GM21529 (cell line): Measurements from ENCODE around the gene PPP2R3A.
"Not testable (repeated sequence)": the region's sequence is repeated elsewhere in the genome, so short reads cannot be mapped to it uniquely, and the experiment has no call there.

Experiments
- ATAC-seq: cut with Tn5 transposase; IDR thresholded peaks from one replicate; pipeline ENCODE4 v1.9.1; 2021; ENCODE audit not compliant: unreplicated experiment

PPP2R3A gene

GRCh38 chr3:136083641-136084382, 118.3 kb downstream of the PPP2R3A start:
- ATAC-seq: not testable (repeated sequence)

- not testable (repeated sequence) for ATAC-seq
These were observed 119.5 kb downstream of the PPP2R3A start for GRCh38 chr3:136085067-136085466.

DNA sequence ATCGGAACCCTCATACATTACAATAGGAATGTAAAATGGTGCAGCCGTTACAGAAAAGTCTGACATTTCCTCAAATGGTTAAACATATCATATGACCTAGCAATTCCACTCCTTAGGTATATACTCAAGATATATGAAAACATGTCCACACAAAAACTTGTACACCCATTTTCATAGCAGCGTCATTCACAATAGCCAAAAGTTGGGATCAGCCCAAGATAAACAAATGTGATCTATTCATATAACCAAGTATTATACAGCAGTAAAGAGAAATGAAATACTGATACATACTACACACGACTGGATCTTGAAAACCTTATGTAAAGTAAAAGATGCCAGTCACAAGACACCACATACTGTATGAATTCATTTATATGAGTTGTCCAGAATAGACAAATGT, 128.2 kb downstream of the PPP2R3A start:
- no peak for ATAC-seq

GRCh38 chr3:136105044-136105443, 139.5 kb downstream of the PPP2R3A start:
- no peak for ATAC-seq

- no peak for ATAC-seq
These were observed 140.6 kb downstream of the PPP2R3A start for GRCh38 chr3:136106101-136106500.

GRCh38 chr3:136109499-136109898, 144.0 kb downstream of the PPP2R3A start:
- ATAC-seq: peak; percentile 97

DNA sequence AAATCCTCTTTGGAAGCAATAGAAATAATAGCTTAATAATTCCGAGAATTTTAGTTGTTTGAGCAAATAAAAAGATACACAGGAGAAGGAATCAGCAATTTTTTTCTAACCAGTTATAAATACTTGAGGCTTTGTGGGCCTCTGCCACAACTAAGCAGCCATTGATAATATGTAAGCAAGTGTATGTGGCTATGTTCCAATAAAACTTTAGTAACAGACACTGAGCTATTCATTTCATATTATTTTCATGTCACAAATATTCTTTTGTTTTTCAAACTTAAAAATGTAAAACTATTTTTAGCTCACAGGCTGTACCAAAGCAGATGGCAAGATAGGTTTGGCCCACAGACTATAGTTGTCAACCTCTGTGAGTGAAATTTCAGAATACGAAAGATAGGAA, 145.0 kb downstream of the PPP2R3A start:
- no peak for ATAC-seq

GRCh38 chr3:136114421-136114820, 148.9 kb downstream of the PPP2R3A start:
- no peak for ATAC-seq

DNA sequence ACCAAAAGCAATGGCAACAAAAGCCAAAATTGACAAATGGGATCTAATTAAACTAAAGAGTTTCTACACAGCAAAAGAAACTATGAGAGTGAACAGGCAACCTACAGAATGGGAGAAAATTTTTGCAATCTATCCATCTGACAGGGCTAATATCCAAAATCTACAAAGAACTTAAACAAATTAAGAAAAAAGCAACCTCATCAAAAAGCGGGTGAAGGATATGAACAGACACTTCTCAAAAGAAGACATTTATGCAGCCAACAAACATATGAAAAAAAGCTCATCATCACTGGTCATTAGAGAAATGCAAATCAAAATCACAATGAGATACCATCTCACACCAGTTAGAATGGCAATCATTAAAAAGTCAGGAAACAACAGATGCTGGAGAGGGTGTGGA, 153.8 kb downstream of the PPP2R3A start:
- not testable (repeated sequence) for ATAC-seq

- not testable (repeated sequence) for ATAC-seq
These were observed 154.3 kb downstream of the PPP2R3A start for GRCh38 chr3:136119783-136120182.

GRCh38 chr3:136120373-136121348, 155.1 kb downstream of the PPP2R3A start:
- ATAC-seq: peak; percentile 90

- ATAC-seq: no peak
These were observed 156.5 kb downstream of the PPP2R3A start for GRCh38 chr3:136122006-136122405.

GRCh38 chr3:136131647-136132046, 166.1 kb downstream of the PPP2R3A start:
- not testable (repeated sequence) for ATAC-seq

GRCh38 chr3:136134091-136134490, 168.6 kb downstream of the PPP2R3A start:
- ATAC-seq: no peak

- ATAC-seq: no peak
These were observed 169.7 kb downstream of the PPP2R3A start for GRCh38 chr3:136135039-136135802.

GRCh38 chr3:136136454-136136853, 170.9 kb downstream of the PPP2R3A start:
- no peak for ATAC-seq

- ATAC-seq: no peak
These were observed 175.8 kb downstream of the PPP2R3A start for GRCh38 chr3:136141291-136141785.

- no peak for ATAC-seq
These were observed 176.4 kb downstream of the PPP2R3A start for GRCh38 chr3:136141891-136142290.

DNA sequence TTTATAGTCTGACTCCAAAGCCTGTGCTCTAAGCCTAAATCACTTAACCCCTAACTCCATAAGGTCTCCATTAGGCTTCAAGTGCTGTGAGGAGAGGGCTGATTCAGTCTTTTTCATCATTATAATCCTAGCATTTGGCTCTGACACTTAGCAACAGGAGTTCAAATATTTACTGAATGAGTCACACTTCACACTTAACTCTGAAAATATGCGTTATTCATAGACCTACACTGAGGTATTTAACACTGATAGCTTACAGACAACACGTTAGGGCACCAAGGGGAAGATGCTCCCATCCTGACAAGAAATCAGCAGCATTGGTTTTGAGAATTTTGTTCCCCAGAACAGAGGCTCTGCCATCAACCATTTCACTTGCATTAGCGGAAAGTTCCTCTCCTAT, 177.1 kb downstream of the PPP2R3A start:
- no peak for ATAC-seq

DNA sequence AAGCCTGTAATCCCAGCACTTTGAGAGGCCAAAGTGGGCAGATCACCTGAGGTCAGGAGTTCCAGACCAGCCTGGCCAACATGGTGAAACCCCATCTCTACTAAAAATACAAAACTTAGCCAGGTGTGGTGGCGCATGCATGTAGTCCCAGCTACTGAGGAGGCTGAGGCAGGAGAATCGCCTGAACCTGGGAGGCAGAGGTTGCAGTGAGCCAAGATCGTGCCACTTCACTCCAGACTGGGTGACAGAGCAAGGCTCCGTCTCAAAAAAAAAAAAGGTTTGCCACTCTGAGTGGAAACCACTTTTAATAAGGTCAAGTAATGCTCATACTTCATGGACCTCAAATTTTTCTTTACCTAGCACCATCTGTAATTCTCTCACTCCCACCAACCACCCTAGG, 178.9 kb downstream of the PPP2R3A start:
- not testable (repeated sequence) for ATAC-seq
